Activated CD8-positive, alpha-beta memory T cell treated with anti-CD3 and anti-CD28 coated beads, Interleukin-2, amount 10 ng/mL, durations not matched to agents 7 days and 5 days (primary cell): ENCODE data around the gene TJP1. TPM values are rescaled to one million over a fixed set of nuclear protein-coding genes. Genes with fewer than 3 reads are reported as not detected.
"Not testable (repeated sequence)": the region's sequence is repeated elsewhere in the genome, so short reads cannot be mapped to it uniquely, and the experiment has no call there.

ENCODE experiments used
- ATAC-seq: fragments of 150-1000 bp; cut with Tn5 transposase; one replicate; pipeline ENCODE4 v1.10.0; 2021; ENCODE audit warnings: moderate library complexity
- CTCF ChIA-PET: fragments of 350-600 bp; sonication (Branson Sonifier 250); formaldehyde crosslinking; loops from one replicate; lab custom pipeline; 2021; ENCODE audit warnings: antibody characterized with exemption; lab: Charles Lee
- DNase-seq: peaks from one replicate; pipeline ENCODE4 v3.0.0-alpha.2; 2020
- H3K27ac Mint-ChIP-seq: one replicate; pipeline ENCODE4 v1.8.0; 2021; ENCODE audit warnings: mild to moderate bottlenecking, mixed read lengths
- H3K27me3 Mint-ChIP-seq: one replicate; pipeline ENCODE4 v1.8.0; 2021; ENCODE audit warnings: mixed read lengths
- H3K36me3 Mint-ChIP-seq: one replicate; pipeline ENCODE4 v1.8.0; 2021; ENCODE audit warnings: mild to moderate bottlenecking, mixed read lengths
- H3K4me1 Mint-ChIP-seq: one replicate; pipeline ENCODE4 v1.8.0; 2021; ENCODE audit warnings: mixed read lengths
- H3K4me3 Mint-ChIP-seq: one replicate; pipeline ENCODE4 v1.8.0; 2021; ENCODE audit warnings: mild to moderate bottlenecking, moderate library complexity, mixed read lengths
- H3K9me3 Mint-ChIP-seq: one replicate; pipeline ENCODE4 v1.8.0; 2022; ENCODE audit warnings: low read depth, mixed read lengths
- total RNA-seq, 2 experiments: library from RNA; stranded (reverse); gene quantifications; one replicate each; pipeline ENCODE4 v1.2.3, GENCODE V29; 2021

The TJP1 gene
- total RNA-seq, 2 experiments from 2014 or later = not detected

DNA sequence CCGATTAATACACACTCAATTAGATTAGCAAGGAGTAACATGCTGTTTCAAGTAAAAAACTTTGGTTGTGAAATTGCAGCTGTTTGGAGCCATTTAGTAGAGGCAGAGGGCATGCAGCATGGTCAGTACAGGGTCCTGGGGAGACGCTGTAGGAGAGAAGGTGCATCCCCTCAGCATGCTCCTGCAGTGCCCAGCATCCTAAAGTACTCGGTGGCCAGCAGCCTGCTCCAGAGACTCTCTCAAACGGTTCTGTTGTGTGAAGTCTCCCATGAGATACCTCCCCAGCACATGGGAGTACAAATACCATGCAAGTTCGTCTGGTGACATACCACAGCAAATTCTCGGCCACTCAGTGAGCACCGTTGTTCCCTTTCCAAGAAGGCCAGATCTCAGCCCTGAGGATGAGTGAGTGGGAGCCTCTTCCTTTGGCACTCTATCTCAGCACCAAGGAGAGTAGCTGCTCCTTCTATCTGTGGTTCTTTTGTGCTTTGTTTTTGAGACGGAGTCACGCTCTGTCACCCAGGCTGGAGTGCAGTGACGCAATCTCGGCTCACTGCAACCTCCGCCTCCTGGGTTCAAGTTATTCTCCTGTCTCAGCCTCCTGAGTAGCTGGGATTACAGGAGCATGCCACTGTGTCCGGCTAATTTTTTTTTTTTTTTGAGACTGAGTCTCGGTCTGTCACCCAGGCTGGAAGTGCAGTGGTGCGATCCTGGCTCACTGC, 72.7 kb downstream of the TJP1 start:
- CTCF ChIA-PET = interaction anchor here (0.7 to 1.4 kb wide), 2 partner anchors 9 to 326 kb away, joined by 3 to 4 read pairs; no protein-coding TSS in a partner anchor

DNA sequence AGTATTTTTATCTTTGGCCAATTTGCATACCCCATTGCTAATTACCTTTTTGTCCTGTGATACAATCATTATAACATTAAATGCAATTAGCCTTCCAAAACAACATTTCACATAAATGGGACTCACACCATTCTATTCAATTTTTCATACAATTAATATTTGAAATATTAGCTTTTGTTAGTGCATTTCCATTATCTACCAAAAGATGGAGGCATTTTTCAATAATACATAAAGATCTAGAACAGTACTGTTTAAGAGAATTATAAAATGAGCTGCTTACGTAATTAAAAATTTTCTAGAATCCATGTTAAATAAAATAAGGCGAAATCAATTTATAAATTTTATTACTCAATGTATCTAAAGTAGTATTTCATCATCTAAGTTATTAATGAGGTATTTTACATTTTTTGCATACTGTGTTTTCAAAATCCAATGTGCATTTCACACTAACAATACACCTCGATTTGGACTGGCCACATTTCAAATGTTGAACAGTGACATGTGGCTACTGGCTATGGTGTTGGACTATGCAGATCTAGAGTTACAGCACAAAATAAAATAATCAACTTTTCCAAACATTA, 74.3 kb downstream of the TJP1 start:
- no peaks in the 10 kb centered on the region for H3K9me3 Mint-ChIP-seq
- H3K4me3 Mint-ChIP-seq = no peak overlapping the region
- peaks cover 10% of the 10 kb centered on the region for H3K27me3 Mint-ChIP-seq
- DNase-seq (no peak), ATAC-seq (no peak)
- H3K27ac Mint-ChIP-seq = no peak overlapping the region
- no peaks in the 10 kb centered on the region for H3K36me3 Mint-ChIP-seq
- H3K4me1 Mint-ChIP-seq = no peaks in the 10 kb centered on the region
- CTCF ChIA-PET = interaction anchor here (1.1 kb wide), 2 partner anchors 9 to 178 kb away, joined by 3 read pairs; no protein-coding TSS in a partner anchor

More for the DNA sequence above, 72.7 kb downstream of the TJP1 start:
- H3K36me3 Mint-ChIP-seq = no peaks in the 10 kb centered on the region
- peaks cover 9% of the 10 kb centered on the region for H3K27me3 Mint-ChIP-seq
- no peak overlapping the region for H3K27ac Mint-ChIP-seq
- no peak overlapping the region for H3K4me3 Mint-ChIP-seq
- no peaks in the 10 kb centered on the region for H3K4me1 Mint-ChIP-seq
- DNase-seq (no peak), ATAC-seq (no peak)
- no peaks in the 10 kb centered on the region for H3K9me3 Mint-ChIP-seq

DNA sequence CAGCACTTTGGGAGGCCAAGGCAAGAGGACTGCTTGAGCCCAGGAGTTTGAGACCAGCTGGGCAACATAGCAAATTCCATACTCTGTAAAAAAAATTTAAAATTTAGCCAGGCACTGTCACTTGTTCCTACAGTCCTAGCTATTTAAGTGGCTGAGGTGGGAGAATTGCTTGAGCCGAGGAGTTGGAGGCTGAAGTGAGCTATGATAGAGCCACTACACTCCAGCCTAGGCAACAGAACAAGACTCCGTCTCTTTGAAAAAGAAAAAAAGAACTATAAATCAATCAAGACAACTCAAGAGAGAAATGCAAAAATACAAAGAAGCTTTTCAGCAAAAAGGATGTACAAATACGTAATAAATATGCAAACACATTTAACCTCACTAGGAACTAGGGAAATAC, 78.8 kb downstream of the TJP1 start:
- H3K9me3 Mint-ChIP-seq = no peaks in the 10 kb centered on the region
- H3K4me3 Mint-ChIP-seq = no peak overlapping the region
- H3K36me3 Mint-ChIP-seq = no peaks in the 10 kb centered on the region
- no peaks in the 10 kb centered on the region for H3K4me1 Mint-ChIP-seq
- peaks cover 23% of the 10 kb centered on the region for H3K27me3 Mint-ChIP-seq
- no peak overlapping the region for H3K27ac Mint-ChIP-seq
- ATAC-seq = no peak
- CTCF ChIA-PET = no interaction called here
- DNase-seq = no peak

DNA sequence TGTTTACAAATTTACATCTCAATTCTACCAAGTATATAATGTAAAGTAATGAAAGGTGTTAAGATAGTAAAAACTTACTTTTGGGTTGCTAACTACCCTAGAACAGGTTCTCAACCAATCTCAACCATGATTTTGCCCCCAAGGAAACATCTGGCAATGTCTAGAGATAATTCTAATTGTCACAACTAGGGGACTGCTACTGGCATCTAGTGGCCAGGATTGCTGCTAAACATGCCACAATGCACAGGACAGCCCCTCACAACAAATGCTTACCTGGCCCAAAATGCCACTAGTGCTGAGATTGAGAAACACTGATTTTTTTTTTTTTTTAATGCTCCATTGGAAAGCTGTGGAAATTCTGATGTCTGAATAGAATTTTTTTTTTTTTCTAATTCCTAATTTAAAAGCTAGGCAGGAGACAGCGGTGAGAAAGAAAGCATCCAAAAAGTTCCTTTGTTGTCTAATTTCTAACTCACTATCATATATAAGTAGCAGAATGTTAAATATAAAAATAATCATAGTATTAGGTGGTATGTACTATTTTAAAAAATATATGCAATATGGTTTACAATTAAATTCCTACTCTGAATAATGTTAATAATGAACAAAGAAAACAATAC, 81.5 kb downstream of the TJP1 start:
- peaks cover 14% of the 10 kb centered on the region for H3K4me1 Mint-ChIP-seq
- peak; percentile 41 for DNase-seq
- peaks cover 41% of the 10 kb centered on the region for H3K27me3 Mint-ChIP-seq
- H3K9me3 Mint-ChIP-seq = no peaks in the 10 kb centered on the region
- H3K4me3 Mint-ChIP-seq = no peak overlapping the region
- H3K36me3 Mint-ChIP-seq = no peaks in the 10 kb centered on the region
- ATAC-seq = no peak
- no peak overlapping the region for H3K27ac Mint-ChIP-seq
- CTCF ChIA-PET = interaction anchor here (0.6 kb wide), 1 partner anchor 9 kb away, joined by 3 read pairs; no protein-coding TSS in a partner anchor

DNA sequence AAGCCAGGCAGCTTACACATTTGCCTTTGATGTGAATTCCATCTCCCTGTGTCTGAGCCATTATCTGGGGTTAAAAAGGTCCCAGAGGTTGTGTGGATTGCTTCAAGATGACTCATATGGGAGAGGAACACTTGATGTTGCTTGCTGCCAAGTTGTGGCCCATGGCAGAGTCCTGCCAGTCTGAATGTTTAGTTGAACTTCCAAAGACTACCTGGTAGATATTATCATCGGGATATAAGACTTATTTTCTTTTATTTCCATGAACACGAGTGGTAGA, 85.6 kb downstream of the TJP1 start:
- CTCF ChIA-PET = interaction anchor here (0.7 kb wide), 1 partner anchor 333 kb away, joined by 3 read pairs; no protein-coding TSS in a partner anchor
- Mint-ChIP-seq H3K4me1 (peaks cover 21% of the 10 kb centered on the region), H3K36me3 (no peaks in the 10 kb centered on the region), H3K27me3 (peaks cover 40% of the 10 kb centered on the region), H3K27ac (no peak overlapping the region), H3K4me3 (no peak overlapping the region), H3K9me3 (no peaks in the 10 kb centered on the region)
- ATAC-seq (no peak), DNase-seq (no peak)

DNA sequence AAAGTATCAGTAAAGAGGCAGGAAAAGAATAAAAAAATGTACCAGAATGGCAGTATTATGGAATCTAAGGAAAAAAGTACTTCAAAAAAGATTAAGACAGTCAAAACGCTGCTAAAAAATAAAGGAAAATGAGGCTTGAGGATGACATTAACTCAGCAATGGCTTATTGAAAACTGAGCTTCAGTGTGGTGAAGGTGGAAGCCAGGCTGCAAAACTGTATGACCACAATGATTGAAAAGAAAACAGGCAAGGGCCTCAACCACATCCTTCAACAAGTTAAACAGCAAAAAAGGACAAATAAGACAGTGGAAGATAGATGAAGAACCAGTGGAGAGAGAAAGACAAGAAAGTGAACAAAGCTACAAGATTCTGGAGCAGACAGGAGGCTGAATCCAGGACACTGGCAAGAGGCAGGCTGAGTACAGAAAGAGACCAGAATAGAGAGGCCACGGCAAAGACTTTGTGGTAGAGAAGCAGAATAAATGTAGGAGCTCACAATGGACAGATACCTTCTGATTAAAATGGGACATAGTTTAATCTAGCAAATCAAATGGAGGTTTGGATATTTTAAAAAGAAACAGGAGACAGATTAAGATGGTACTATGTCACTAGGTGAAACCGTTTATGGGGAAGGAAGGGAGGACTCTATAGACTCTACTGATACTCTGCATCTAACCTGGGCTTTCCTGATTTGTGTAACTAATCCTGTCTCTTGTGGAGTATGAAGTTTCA, 86.1 kb downstream of the TJP1 start:
- Mint-ChIP-seq H3K27ac (no peak overlapping the region), H3K27me3 (peaks cover 43% of the 10 kb centered on the region), H3K36me3 (no peaks in the 10 kb centered on the region), H3K4me3 (no peak overlapping the region), H3K4me1 (peaks cover 21% of the 10 kb centered on the region), H3K9me3 (no peaks in the 10 kb centered on the region)
- DNase-seq (peak; percentile 69), ATAC-seq (peak; percentile 71)
- CTCF ChIA-PET = interaction anchor here (0.7 kb wide), 1 partner anchor 334 kb away, joined by 3 read pairs; no protein-coding TSS in a partner anchor

DNA sequence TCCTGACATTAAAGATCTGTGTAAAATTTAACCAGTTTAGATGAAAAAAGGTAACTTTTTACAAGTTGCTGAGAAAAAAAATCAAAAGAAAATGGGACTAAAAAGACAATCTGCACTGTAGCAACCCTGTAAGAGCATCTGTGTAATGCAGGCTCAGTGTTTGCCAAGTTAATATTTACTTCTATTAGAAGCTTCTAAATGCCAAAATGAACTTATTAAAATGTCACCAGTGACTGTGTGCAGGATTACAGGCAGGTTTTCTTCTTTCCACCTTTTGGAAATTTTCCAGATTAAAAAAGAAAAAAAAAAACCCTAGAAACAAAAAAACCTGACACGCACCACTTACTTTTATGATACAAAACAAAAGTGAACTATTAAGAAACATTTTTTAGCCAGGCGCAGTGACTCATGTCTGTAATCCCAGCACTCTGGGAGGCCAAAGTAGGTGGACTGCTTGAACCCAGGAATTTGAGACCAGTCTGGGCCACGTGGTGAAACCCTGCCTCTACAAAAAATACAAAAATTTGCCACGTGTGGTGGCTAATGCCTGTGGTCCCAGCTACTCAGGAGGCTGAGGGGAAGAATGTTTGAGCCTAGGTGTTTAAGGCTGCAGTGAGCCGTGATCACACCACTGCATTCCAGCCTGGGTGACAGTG, 87.2 kb downstream of the TJP1 start:
- Mint-ChIP-seq H3K27ac (no peak overlapping the region), H3K36me3 (no peaks in the 10 kb centered on the region), H3K9me3 (no peaks in the 10 kb centered on the region), H3K4me1 (peaks cover 21% of the 10 kb centered on the region), H3K4me3 (no peak overlapping the region), H3K27me3 (peaks cover 47% of the 10 kb centered on the region)
- no peak for DNase-seq
- CTCF ChIA-PET = no interaction called here
- no peak for ATAC-seq

DNA sequence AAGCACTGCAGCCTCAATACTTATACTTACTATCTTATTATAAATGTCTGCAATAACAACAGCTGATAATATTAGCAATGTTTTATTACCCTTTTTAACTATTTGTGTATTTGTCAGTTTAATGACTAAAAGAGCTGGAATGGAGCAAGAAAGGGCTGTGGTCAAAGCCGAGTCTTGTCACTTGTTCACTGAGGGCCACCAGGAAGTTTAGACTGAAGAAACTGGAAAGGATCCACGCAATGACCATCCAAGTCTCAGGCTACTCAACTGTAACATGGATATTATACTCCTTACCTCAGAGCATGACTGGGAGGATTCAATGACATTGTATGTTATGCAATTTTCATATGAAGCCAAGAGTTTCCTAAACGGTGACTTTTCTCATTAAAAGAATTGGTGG, 90.4 kb downstream of the TJP1 start:
- ATAC-seq (no peak), DNase-seq (no peak)
- Mint-ChIP-seq H3K9me3 (no peaks in the 10 kb centered on the region), H3K36me3 (no peaks in the 10 kb centered on the region), H3K4me1 (peaks cover 17% of the 10 kb centered on the region), H3K27me3 (peaks cover 42% of the 10 kb centered on the region), H3K4me3 (no peak overlapping the region), H3K27ac (no peak overlapping the region)
- CTCF ChIA-PET = no interaction called here

DNA sequence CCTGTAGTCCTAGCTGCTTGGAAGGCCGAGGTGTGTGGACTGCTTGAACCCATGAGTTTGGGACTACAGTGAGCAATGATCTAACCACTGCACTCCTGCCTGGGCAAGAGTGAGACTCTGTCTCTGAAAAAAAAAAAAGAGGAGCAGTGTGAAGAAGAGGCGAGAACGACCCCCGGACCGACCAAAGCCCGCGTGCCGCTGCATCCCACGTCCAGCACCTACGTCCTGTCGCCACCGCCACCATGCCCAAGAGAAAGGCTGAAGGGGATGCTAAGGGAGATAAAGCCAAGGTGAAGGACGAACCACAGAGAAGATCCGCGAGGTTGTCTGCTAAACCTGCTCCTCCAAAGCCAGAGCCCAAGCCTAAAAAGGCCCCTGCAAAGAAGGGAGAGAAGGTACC, 91.8 kb downstream of the TJP1 start:
- H3K27ac Mint-ChIP-seq, H3K4me3 Mint-ChIP-seq, H3K36me3 Mint-ChIP-seq, ATAC-seq, DNase-seq, H3K9me3 Mint-ChIP-seq, H3K4me1 Mint-ChIP-seq: not testable (repeated sequence)
- CTCF ChIA-PET = interaction anchor here (1.0 kb wide), 1 partner anchor 9 kb away, joined by 3 read pairs; no protein-coding TSS in a partner anchor
- H3K27me3 Mint-ChIP-seq = peaks cover 44% of the 10 kb centered on the region

DNA sequence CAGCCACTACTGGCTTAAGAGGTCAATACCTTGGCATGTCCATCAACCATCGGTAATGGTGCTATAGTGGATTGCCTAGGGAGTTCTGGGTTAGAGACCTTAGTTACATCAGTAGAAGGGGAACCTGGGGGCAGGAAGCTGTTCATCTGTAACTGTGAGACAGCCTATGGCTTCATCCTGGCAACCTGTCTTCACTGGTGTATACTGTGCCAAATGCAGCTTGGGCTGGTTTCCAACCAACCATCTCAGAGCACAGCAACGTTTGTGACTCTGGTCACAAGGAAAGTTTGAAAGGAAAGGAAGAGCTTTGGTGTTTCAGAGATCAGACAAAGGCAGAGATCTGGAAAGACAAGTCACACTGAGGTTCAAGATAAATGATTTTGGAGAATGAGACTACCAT, 93.8 kb downstream of the TJP1 start:
- Mint-ChIP-seq H3K9me3 (no peaks in the 10 kb centered on the region), H3K27ac (no peak overlapping the region), H3K4me3 (no peak overlapping the region), H3K36me3 (no peaks in the 10 kb centered on the region), H3K27me3 (peaks cover 43% of the 10 kb centered on the region), H3K4me1 (no peaks in the 10 kb centered on the region)
- ATAC-seq = no peak
- CTCF ChIA-PET = no interaction called here
- no peak for DNase-seq

DNA sequence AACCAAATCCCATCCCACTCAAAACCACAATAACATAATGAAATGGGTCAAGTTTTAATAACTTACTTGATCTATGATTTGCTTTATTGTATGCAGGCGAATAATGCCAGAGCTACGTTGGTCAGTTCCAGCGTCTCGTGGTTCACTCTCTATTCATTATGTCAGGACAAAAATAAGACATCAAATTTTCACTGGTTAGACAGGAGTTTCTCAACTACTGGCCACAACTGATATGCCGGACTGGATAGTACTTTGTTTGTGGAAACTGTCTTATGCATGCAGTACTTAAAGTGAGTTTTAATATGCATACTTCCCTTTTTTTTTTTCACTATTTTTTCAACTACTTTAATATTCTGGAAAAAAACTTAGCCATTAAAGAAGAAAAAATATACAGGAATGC, 94.4 kb downstream of the TJP1 start:
- no peak for ATAC-seq
- H3K27ac Mint-ChIP-seq = no peak overlapping the region
- peaks cover 40% of the 10 kb centered on the region for H3K27me3 Mint-ChIP-seq
- no peak overlapping the region for H3K4me3 Mint-ChIP-seq
- no peak for DNase-seq
- H3K9me3 Mint-ChIP-seq = peaks cover 4% of the 10 kb centered on the region
- H3K4me1 Mint-ChIP-seq = no peaks in the 10 kb centered on the region
- CTCF ChIA-PET = no interaction called here
- H3K36me3 Mint-ChIP-seq = no peaks in the 10 kb centered on the region

DNA sequence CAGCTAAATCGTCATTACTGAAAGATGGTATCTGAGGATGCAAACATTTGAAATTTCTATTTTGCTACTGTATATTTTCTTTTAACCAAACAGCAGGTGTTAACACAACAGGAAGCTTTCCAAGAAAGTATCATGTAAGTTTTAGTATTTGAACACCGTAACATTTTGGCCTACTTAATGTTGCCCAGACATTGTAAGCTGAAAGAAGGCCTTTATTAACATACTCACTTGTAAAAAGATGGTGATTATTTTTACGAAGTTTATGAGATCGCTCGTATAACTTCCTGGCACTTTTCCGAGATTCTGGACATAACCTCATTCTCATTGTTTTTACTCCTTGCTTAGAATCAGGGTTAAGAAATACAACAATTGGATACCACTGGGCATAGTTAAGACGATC, 95.7 kb downstream of the TJP1 start:
- Mint-ChIP-seq H3K4me1 (no peaks in the 10 kb centered on the region), H3K4me3 (no peak overlapping the region), H3K36me3 (peaks cover 1% of the 10 kb centered on the region), H3K27me3 (peaks cover 35% of the 10 kb centered on the region), H3K27ac (no peak overlapping the region), H3K9me3 (peaks cover 12% of the 10 kb centered on the region)
- CTCF ChIA-PET = no interaction called here
- DNase-seq (no peak), ATAC-seq (no peak)

DNA sequence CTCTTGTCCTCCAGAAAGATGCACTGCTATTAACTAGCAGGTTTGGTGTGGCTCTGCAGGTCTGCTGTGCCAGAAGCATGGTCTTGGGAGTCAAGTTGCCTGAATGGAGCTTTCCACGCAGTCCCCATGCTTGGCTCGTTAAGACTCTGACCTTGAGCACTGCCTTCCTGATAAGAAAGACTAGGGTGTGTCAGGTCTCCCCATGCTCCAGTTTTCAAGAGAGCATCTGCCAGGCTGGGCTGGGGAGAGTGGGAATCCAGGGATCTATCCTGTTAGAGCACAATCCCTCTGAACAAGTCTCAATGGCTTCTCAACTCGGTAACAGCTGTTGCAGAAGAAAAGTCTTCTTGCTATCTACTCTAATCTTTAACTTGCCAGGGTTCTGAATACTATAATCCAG, 98.2 kb downstream of the TJP1 start:
- H3K36me3 Mint-ChIP-seq = peaks cover 1% of the 10 kb centered on the region
- H3K27ac Mint-ChIP-seq = no peak overlapping the region
- ATAC-seq (no peak), DNase-seq (no peak)
- CTCF ChIA-PET = interaction anchor here (1.0 kb wide), 1 partner anchor 9 kb away, joined by 3 read pairs; no protein-coding TSS in a partner anchor
- no peaks in the 10 kb centered on the region for H3K4me1 Mint-ChIP-seq
- peaks cover 24% of the 10 kb centered on the region for H3K27me3 Mint-ChIP-seq
- H3K9me3 Mint-ChIP-seq = peaks cover 12% of the 10 kb centered on the region
- no peak overlapping the region for H3K4me3 Mint-ChIP-seq
